PC-3 (cell line): ENCODE data around the gene INF2.

Experiments
- CTCF ChIP-seq: fragments of 300-600 bp; sonication (generic); conservative IDR thresholded peaks from 2 replicates; pipeline ENCODE4 v1.5.1; 2017; ENCODE audit warnings: antibody characterized with exemption, low read depth, mild to moderate bottlenecking, low read length
- EZH2 ChIP-seq: fragments of 300-600 bp; sonication (generic); IDR thresholded peaks from one replicate; pipeline ENCODE4 v1.6.1; 2017; ENCODE audit warnings: antibody characterized with exemption, mild to moderate bottlenecking, low read length; ENCODE audit not compliant: unreplicated experiment
- EZH2phosphoT487 ChIP-seq: fragments of 300-600 bp; sonication (generic); IDR thresholded peaks from 2 replicates; pipeline ENCODE4 v1.6.1; 2018; ENCODE audit warnings: mild to moderate bottlenecking, antibody characterized with exemption, low read length, borderline replicate concordance

- TF ChIP-seq CTCF (no peak), EZH2 (no peak), EZH2phosphoT487 (no peak)
Measured at GRCh38 chr14:104721505-104722431, 32.4 kb downstream of the INF2 start.
